Measurements from ENCODE around the gene GRIN3A. TPM values are rescaled to one million over a fixed set of nuclear protein-coding genes. Genes with fewer than 3 reads are reported as not detected.

The GRIN3A gene
- polyA plus RNA-seq, 1 of the 3 experiments (the other 2 are of a cell fraction) = not detected

Other genes starting within 250 kb of the GRIN3A start
- gene RNF20, start 204.8 kb downstream of the GRIN3A start, polyA plus RNA-seq (2012; rRNA removed) = 16.0 and 21.6 TPM in 2 replicates
- not detected in 2 replicates for gene PPP3R2, start 143.7 kb downstream of the GRIN3A start, polyA plus RNA-seq (2012; rRNA removed)